WTC11 (cell line): Measurements from ENCODE around the gene PPP2R2C. TPM values are rescaled to one million over a fixed set of nuclear protein-coding genes. Genes with fewer than 3 reads are reported as not detected.

ENCODE experiments used
- ATAC-seq: fragments of 200-7000 bp; cut with Tn5 transposase; 2 replicates; pipeline ENCODE4 v1.10.0; 2021; ENCODE audit warnings: mild to moderate bottlenecking, moderate library complexity
- CTCF ChIA-PET: fragments of 300-600 bp; sonication (Branson Sonifier 250); formaldehyde crosslinking; loops from one replicate; lab custom pipeline; 2021; ENCODE audit warnings: antibody characterized with exemption; lab: Charles Lee
- POLR2A ChIA-PET: fragments of 350-600 bp; sonication (Branson Sonifier 250); formaldehyde crosslinking; loops from one replicate; lab custom pipeline; 2021; ENCODE audit warnings: antibody characterized with exemption; lab: Charles Lee
- DNase-seq: peaks from one replicate; pipeline ENCODE4 v3.0.0; 2021; ENCODE audit warnings: low spot score
- H3K27ac Mint-ChIP-seq: 2 replicates; pipeline ENCODE4 v1.8.0; 2021; ENCODE audit warnings: mixed read lengths
- H3K27me3 Mint-ChIP-seq: 2 replicates; pipeline ENCODE4 v1.8.0; 2021; ENCODE audit warnings: low read depth, mild to moderate bottlenecking, moderate library complexity, mixed read lengths
- H3K36me3 Mint-ChIP-seq: 2 replicates; pipeline ENCODE4 v1.8.0; 2021; ENCODE audit warnings: mixed read lengths
- H3K4me1 Mint-ChIP-seq: 2 replicates; pipeline ENCODE4 v1.8.0; 2022; ENCODE audit warnings: mixed read lengths
- H3K4me3 Mint-ChIP-seq: 2 replicates; pipeline ENCODE4 v1.8.0; 2021; ENCODE audit warnings: mild to moderate bottlenecking, moderate library complexity, mixed read lengths
- H3K9me3 Mint-ChIP-seq: 2 replicates; pipeline ENCODE4 v1.8.0; 2021; ENCODE audit warnings: mixed read lengths
- CREB1 ChIP-seq: sonication (generic); formaldehyde crosslinking; IDR thresholded peaks from 2 replicates; pipeline ENCODE4 v1.8.0; 2023; ENCODE audit warnings: mild to moderate bottlenecking, missing genetic modification reagents
- CREM ChIP-seq: sonication (generic); formaldehyde crosslinking; IDR thresholded peaks from 2 replicates; pipeline ENCODE4 v1.8.1; 2022; ENCODE audit warnings: mild to moderate bottlenecking, missing genetic modification reagents, moderate library complexity
- EMX1 ChIP-seq: fragments of 250-450 bp; sonication (Bioruptor Pico); IDR thresholded peaks from 2 replicates; pipeline ENCODE4 v1.8.0; 2021; ENCODE audit warnings: mild to moderate bottlenecking
- FOXJ3 ChIP-seq: sonication (generic); formaldehyde crosslinking; IDR thresholded peaks from 2 replicates; pipeline ENCODE4 v1.9.0; 2021; ENCODE audit warnings: missing genetic modification reagents, mild to moderate bottlenecking, borderline replicate concordance
- NFATC4 ChIP-seq: fragments of 250-450 bp; sonication (Bioruptor Pico); IDR thresholded peaks from 2 replicates; pipeline ENCODE4 v1.9.0; 2021; ENCODE audit warnings: mild to moderate bottlenecking
- PRDM15 ChIP-seq: sonication (generic); formaldehyde crosslinking; IDR thresholded peaks from 2 replicates; pipeline ENCODE4 v1.8.0; 2022; ENCODE audit warnings: missing genetic modification reagents
- TCF7 ChIP-seq: sonication (generic); formaldehyde crosslinking; IDR thresholded peaks from 2 replicates; pipeline ENCODE4 v1.8.0; 2022; ENCODE audit warnings: mild to moderate bottlenecking, low read depth, missing genetic modification reagents, moderate library complexity
- TEAD1 ChIP-seq: sonication (generic); formaldehyde crosslinking; IDR thresholded peaks from 2 replicates; pipeline ENCODE4 v1.8.0; 2022; ENCODE audit warnings: mild to moderate bottlenecking, missing genetic modification reagents
- ZMAT4 ChIP-seq: fragments of 250-450 bp; sonication (Bioruptor Pico); IDR thresholded peaks from 2 replicates; pipeline ENCODE4 v1.9.0; 2021; ENCODE audit warnings: mild to moderate bottlenecking
- ZNF121 ChIP-seq: sonication (generic); formaldehyde crosslinking; IDR thresholded peaks from 2 replicates; pipeline ENCODE4 v1.8.0; 2023; ENCODE audit warnings: missing genetic modification reagents
- ZNF138 ChIP-seq: sonication (generic); formaldehyde crosslinking; conservative IDR thresholded peaks from 2 replicates; pipeline ENCODE4 v1.8.1; 2022; ENCODE audit warnings: mild to moderate bottlenecking, moderate library complexity, missing genetic modification reagents
- ZNF219 ChIP-seq: sonication (generic); formaldehyde crosslinking; IDR thresholded peaks from 2 replicates; pipeline ENCODE4 v1.8.0; 2023; ENCODE audit warnings: missing genetic modification reagents, mild to moderate bottlenecking, borderline replicate concordance
- ZNF396 ChIP-seq: fragments of 250-450 bp; sonication (Bioruptor Pico); IDR thresholded peaks from 2 replicates; pipeline ENCODE4 v1.8.0; 2021; ENCODE audit warnings: mild to moderate bottlenecking, moderate library complexity, borderline replicate concordance
- ZNF416 ChIP-seq: fragments of 250-450 bp; sonication (Bioruptor Pico); IDR thresholded peaks from 2 replicates; pipeline ENCODE4 v1.9.0; 2021; ENCODE audit warnings: mild to moderate bottlenecking, inconsistent platforms
- ZNF423 ChIP-seq: fragments of 250-450 bp; sonication (Bioruptor Pico); IDR thresholded peaks from 2 replicates; pipeline ENCODE4 v2.1.2; 2022; ENCODE audit warnings: mild to moderate bottlenecking, moderate library complexity
- total RNA-seq: library from RNA; stranded (reverse); gene quantifications from 3 replicates; pipeline ENCODE4 v1.2.3, GENCODE V29; 2021
- TF ChIP-seq, protein P1 (sequence below): sonication (generic); formaldehyde crosslinking; IDR thresholded peaks from 2 replicates; pipeline ENCODE4 v1.8.1; 2023; ENCODE audit warnings: mild to moderate bottlenecking, missing genetic modification reagents
- TF ChIP-seq, protein P2 (sequence below): fragments of 250-450 bp; sonication (Bioruptor Pico); IDR thresholded peaks from 2 replicates; pipeline ENCODE4 v1.9.0; 2021; ENCODE audit warnings: moderate library complexity, mild to moderate bottlenecking, inconsistent platforms, borderline replicate concordance
- TF ChIP-seq, protein P3 (sequence below): fragments of 250-450 bp; sonication (Bioruptor Pico); conservative IDR thresholded peaks from 2 replicates; pipeline ENCODE4 v1.9.0; 2021; ENCODE audit warnings: mild to moderate bottlenecking
- TF ChIP-seq, protein P4 (sequence below): sonication (generic); formaldehyde crosslinking; IDR thresholded peaks from 2 replicates; pipeline ENCODE4 v1.8.1; 2023; ENCODE audit warnings: mild to moderate bottlenecking, missing genetic modification reagents, moderate library complexity

The PPP2R2C gene
- total RNA-seq, 1 experiment from 2014 or later = 11.5 TPM

DNA sequence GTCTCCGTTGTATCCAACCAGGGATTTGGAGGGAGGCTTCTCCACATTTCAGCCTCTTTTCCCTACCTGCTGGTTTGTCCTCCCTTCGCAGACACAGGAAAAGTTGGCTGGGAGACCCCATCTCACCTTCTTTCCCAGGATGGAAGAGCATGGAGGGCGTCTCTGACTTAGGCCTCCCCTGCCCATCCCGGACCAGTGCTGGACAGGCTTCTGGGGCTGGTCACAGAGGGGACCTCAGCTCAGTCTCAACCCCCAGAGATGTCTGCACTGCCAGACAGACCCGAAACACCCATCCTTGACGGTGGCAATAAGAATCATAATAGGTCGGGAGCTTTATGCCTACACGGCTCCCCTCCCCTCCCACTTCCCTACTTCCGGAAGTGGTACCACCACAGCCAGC lies 201.2 kb downstream of the PPP2R2C start:
- ATAC-seq (no peak), DNase-seq (no peak)
- Mint-ChIP-seq H3K27ac (no peak overlapping the region), H3K27me3 (peaks cover 8% of the 10 kb centered on the region), H3K4me1 (peaks cover 55% of the 10 kb centered on the region), H3K36me3 (no peaks in the 10 kb centered on the region), H3K4me3 (peak overlapping the region; percentile 79), H3K9me3 (no peaks in the 10 kb centered on the region)
- TF ChIP-seq ZNF416 (CRISPR knock-in tag) = no peak
- TF ChIP-seq ZNF219 (CRISPR knock-in tag) = no peak
- TF ChIP-seq CREM (CRISPR knock-in tag) = no peak
- TF ChIP-seq PRDM15 (CRISPR knock-in tag) = no peak
- TF ChIP-seq ZNF138 = no peak
- TF ChIP-seq NFATC4 = no peak
- TF ChIP-seq FOXJ3 (CRISPR knock-in tag) = no peak
- TF ChIP-seq, protein P1, sequence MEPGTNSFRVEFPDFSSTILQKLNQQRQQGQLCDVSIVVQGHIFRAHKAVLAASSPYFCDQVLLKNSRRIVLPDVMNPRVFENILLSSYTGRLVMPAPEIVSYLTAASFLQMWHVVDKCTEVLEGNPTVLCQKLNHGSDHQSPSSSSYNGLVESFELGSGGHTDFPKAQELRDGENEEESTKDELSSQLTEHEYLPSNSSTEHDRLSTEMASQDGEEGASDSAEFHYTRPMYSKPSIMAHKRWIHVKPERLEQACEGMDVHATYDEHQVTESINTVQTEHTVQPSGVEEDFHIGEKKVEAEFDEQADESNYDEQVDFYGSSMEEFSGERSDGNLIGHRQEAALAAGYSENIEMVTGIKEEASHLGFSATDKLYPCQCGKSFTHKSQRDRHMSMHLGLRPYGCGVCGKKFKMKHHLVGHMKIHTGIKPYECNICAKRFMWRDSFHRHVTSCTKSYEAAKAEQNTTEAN (CRISPR knock-in tag) = no peak
- TF ChIP-seq TEAD1 (CRISPR knock-in tag) = no peak
- TF ChIP-seq, protein P2, sequence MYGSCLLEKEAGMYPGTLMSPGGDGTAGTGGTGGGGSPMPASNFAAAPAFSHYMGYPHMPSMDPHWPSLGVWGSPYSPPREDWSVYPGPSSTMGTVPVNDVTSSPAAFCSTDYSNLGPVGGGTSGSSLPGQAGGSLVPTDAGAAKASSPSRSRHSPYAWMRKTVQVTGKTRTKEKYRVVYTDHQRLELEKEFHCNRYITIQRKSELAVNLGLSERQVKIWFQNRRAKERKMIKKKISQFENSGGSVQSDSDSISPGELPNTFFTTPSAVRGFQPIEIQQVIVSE (CRISPR knock-in tag) = no peak
- TF ChIP-seq ZNF423 (CRISPR knock-in tag) = no peak
- TF ChIP-seq CREB1 (CRISPR knock-in tag) = no peak
- no peak for TF ChIP-seq EMX1
- TF ChIP-seq, protein P3, sequence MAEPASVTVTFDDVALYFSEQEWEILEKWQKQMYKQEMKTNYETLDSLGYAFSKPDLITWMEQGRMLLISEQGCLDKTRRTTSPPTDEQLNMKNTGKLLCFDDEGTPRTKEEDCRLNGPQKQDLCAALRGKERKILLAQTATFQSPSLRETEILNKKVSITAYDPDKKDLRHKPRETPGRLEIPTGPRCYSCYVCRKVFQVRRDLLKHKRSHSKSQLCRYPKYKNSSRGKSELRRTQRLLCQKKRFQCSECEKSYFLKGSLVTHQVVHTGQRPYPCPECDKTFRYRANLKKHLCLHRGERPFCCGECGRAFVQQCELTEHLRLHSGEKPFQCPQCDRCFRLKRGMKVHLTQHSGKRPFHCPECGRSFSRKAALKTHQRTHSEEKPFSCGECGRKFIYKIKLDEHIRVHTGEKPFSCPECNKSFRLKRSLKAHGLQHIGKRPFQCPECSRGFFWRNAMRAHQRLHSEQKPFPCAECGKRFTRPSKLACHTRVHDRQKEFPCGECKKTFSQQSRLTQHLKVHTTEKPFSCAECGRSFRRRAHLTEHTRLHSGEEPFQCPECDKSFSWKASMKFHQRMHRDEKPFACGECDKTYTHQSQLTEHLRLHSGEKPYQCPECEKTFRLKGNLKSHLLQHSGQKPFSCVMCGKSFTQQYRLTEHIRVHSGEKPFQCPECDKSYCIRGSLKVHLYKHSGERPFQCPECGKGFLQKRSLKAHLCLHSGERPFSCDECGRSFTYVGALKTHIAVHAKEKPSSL (CRISPR knock-in tag) = no peak
- no peak for TF ChIP-seq ZMAT4 (CRISPR knock-in tag)
- TF ChIP-seq, protein P4, sequence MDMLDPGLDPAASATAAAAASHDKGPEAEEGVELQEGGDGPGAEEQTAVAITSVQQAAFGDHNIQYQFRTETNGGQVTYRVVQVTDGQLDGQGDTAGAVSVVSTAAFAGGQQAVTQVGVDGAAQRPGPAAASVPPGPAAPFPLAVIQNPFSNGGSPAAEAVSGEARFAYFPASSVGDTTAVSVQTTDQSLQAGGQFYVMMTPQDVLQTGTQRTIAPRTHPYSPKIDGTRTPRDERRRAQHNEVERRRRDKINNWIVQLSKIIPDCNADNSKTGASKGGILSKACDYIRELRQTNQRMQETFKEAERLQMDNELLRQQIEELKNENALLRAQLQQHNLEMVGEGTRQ (CRISPR knock-in tag) = no peak
- no peak for TF ChIP-seq ZNF121
- no peak for TF ChIP-seq TCF7 (CRISPR knock-in tag)
- TF ChIP-seq ZNF396 (CRISPR knock-in tag) = no peak
- ChIA-PET CTCF (interaction anchor here (1.2 to 31.0 kb wide), 4 partner anchors 14 to 58 kb away, joined by 3 to 713 read pairs (median 8); no protein-coding TSS in a partner anchor), POLR2A (no interaction called here)
